ENCODE measurements around the gene MPO. TPM values are rescaled to one million over a fixed set of nuclear protein-coding genes. Genes with fewer than 3 reads are reported as not detected.

The MPO gene
- total RNA-seq, 4 donors from 2014 or later = not detected

GRCh38 chr17:58300336-58300735 is 19.6 kb upstream of the MPO start:
- Histone ChIP-seq H3K36me3 (no peaks in the 10 kb centered on the region), H3K4me1 (no peaks in the 10 kb centered on the region), H3K4me3 (no peak overlapping the region), H3K27ac (no peak overlapping the region), H3K9me3 (no peaks in the 10 kb centered on the region), H3K27me3 (no peaks in the 10 kb centered on the region)
- 87% methylated on average over 6 of the region's 6 CpGs for WGBS
- no peak for DNase-seq (ENCODE audit: low spot score in 2 of 2)
- TF ChIP-seq POLR2AphosphoS5 (IDR thresholded peaks at IDR 0.05) = no peak

- DNase-seq (ENCODE audit: low spot score in 2 of 2) = no peak
- Histone ChIP-seq H3K4me1 (no peaks in the 10 kb centered on the region), H3K4me3 (no peak overlapping the region), H3K27me3 (peaks cover 12% of the 10 kb centered on the region), H3K9me3 (no peaks in the 10 kb centered on the region), H3K27ac (no peak overlapping the region), H3K36me3 (no peaks in the 10 kb centered on the region)
- TF ChIP-seq POLR2AphosphoS5 (IDR thresholded peaks at IDR 0.05) (no peak), POLR2A (IDR thresholded peaks at IDR 0.05) (no peak), CTCF (IDR thresholded peaks at IDR 0.05) (no peak), EP300 (IDR thresholded peaks at IDR 0.05) (no peak)
- 94% methylated on average over 1 of the region's 1 CpG for WGBS
Measured at GRCh38 chr17:58294034-58294433, 13.3 kb upstream of the MPO start.

GRCh38 chr17:58291246-58291645 is 10.5 kb upstream of the MPO start:
- no peak overlapping the region for H3K4me3 ChIP-seq
- H3K27ac ChIP-seq = no peak overlapping the region

GRCh38 chr17:58289869-58290268 is 9.1 kb upstream of the MPO start:
- no peak overlapping the region for H3K4me3 ChIP-seq
- no peak for DNase-seq (ENCODE audit: low spot score in 2 of 2)
- H3K36me3 ChIP-seq = no peaks in the 10 kb centered on the region
- TF ChIP-seq POLR2A (IDR thresholded peaks at IDR 0.05) (no peak), CTCF (IDR thresholded peaks at IDR 0.05) (no peak), POLR2AphosphoS5 (IDR thresholded peaks at IDR 0.05) (no peak), EP300 (IDR thresholded peaks at IDR 0.05) (no peak)
- peaks cover 30% of the 10 kb centered on the region for H3K27me3 ChIP-seq
- no peak overlapping the region for H3K27ac ChIP-seq
- H3K4me1 ChIP-seq = no peaks in the 10 kb centered on the region
- WGBS = 31% methylated on average over 2 of the region's 2 CpGs
- no peaks in the 10 kb centered on the region for H3K9me3 ChIP-seq

More at GRCh38 chr17:58291246-58291645, 10.5 kb upstream of the MPO start:
- WGBS = 78% methylated on average over 5 of the region's 5 CpGs
- no peak for TF ChIP-seq POLR2AphosphoS5 (IDR thresholded peaks at IDR 0.05)
- no peak for TF ChIP-seq CTCF (IDR thresholded peaks at IDR 0.05)
- no peak for TF ChIP-seq POLR2A (IDR thresholded peaks at IDR 0.05)
- no peak for TF ChIP-seq EP300 (IDR thresholded peaks at IDR 0.05)
- Histone ChIP-seq H3K4me1 (no peaks in the 10 kb centered on the region), H3K9me3 (no peaks in the 10 kb centered on the region), H3K27me3 (peaks cover 27% of the 10 kb centered on the region), H3K36me3 (no peaks in the 10 kb centered on the region)
- no peak for DNase-seq (ENCODE audit: low spot score in 2 of 2)

- no peaks in the 10 kb centered on the region for H3K9me3 ChIP-seq
- no peak for TF ChIP-seq EP300 (IDR thresholded peaks at IDR 0.05)
- no peak for TF ChIP-seq CTCF (IDR thresholded peaks at IDR 0.05)
- TF ChIP-seq POLR2AphosphoS5 (IDR thresholded peaks at IDR 0.05) = no peak
- TF ChIP-seq POLR2A (IDR thresholded peaks at IDR 0.05) = no peak
- no peak for DNase-seq (ENCODE audit: low spot score in 2 of 2)
- H3K36me3 ChIP-seq = no peaks in the 10 kb centered on the region
- no peaks in the 10 kb centered on the region for H3K4me1 ChIP-seq
- H3K27ac ChIP-seq = no peak overlapping the region
- peaks cover 44% of the 10 kb centered on the region for H3K27me3 ChIP-seq
- 81% methylated on average over 3 of the region's 3 CpGs for WGBS
- no peak overlapping the region for H3K4me3 ChIP-seq
Measured at GRCh38 chr17:58285422-58285810, 4.7 kb upstream of the MPO start.
